Endothelial cell of umbilical vein (primary cell): ENCODE results near the gene TSPEAR. TPM values are rescaled to one million over a fixed set of nuclear protein-coding genes. Genes with fewer than 3 reads are reported as not detected.

Experiments used
- BruUV-seq: library from RNA; stranded (reverse); fragments of 400-500 nt; replicated peaks from 2 replicates; lab custom pipeline; 2021; lab: Mats Ljungman, UMichigan
- CTCF ChIA-PET: fragments of 300-600, 350-600 bp; sonication (Branson Sonifier 250); formaldehyde crosslinking; loops from one replicate; lab custom pipeline; 2021; ENCODE audit warnings: antibody characterized with exemption, inconsistent platforms; lab: Charles Lee
- POLR2A ChIA-PET: fragments of 300-600, 350-600 bp; sonication (Branson Sonifier 250); formaldehyde crosslinking; loops from one replicate; lab custom pipeline; 2021; ENCODE audit warnings: antibody characterized with exemption, inconsistent platforms; lab: Charles Lee
- DNase-seq: peaks from one replicate; pipeline ENCODE4 v3.0.0-alpha.2; 2011; ENCODE audit warnings: low read depth, low spot score
- FAIRE-seq: peaks from 2 replicates; lab custom pipeline; 2011; peaks lifted over from hg19 to GRCh38; lab: Jason Lieb, UNC
- H2AFZ ChIP-seq: 2 replicates; pipeline ENCODE4 v1.6.0; 2012; ENCODE audit warnings: low read depth, low read length, control low read depth, inconsistent platforms
- H3K27ac ChIP-seq: 2 replicates; pipeline ENCODE4 v1.5.1; 2011; ENCODE audit warnings: low read depth, mild to moderate bottlenecking, control low read depth, low read length, moderate library complexity; ENCODE audit not compliant: insufficient read depth
- H3K27me3 ChIP-seq, 2 experiments: 2 replicates each; pipeline versions ENCODE4 v1.6.0 to v1.6.1; 2011; ENCODE audit warnings: low read length in 2 of 2, mixed read lengths in 1 of 2; ENCODE audit not compliant: control insufficient read depth in 2 of 2, insufficient read depth in 2 of 2
- H3K36me3 ChIP-seq, 2 experiments: 2 replicates in 1 of 2; 3 replicates in 1 of 2; pipeline ENCODE4 v1.5.1; 2011; ENCODE audit warnings: low read length in 2 of 2, mild to moderate bottlenecking in 1 of 2, moderate library complexity in 1 of 2; ENCODE audit not compliant: control insufficient read depth in 2 of 2, insufficient read depth in 2 of 2; ENCODE audit errors: extremely low read depth in 1 of 2
- H3K4me1 ChIP-seq: 3 replicates; pipeline ENCODE4 v1.5.1; 2011; ENCODE audit warnings: mild to moderate bottlenecking, low read length; ENCODE audit not compliant: control insufficient read depth, insufficient read depth; ENCODE audit errors: extremely low read depth
- H3K4me2 ChIP-seq: 2 replicates; pipeline ENCODE4 v1.6.1; 2011; ENCODE audit warnings: low read length, control low read depth, mixed read lengths; ENCODE audit not compliant: insufficient read depth
- H3K4me3 ChIP-seq, 3 experiments: fragments of 200-600 bp in 1 of 3; sonication (generic), shearing (Covaris generic) in 1 of 3; replicated peaks in 1 of 3; 2 replicates each; pipeline ENCODE4 v1.5.1; 2011 to 2016; ENCODE audit warnings: control low read depth in 3 of 3, low read length in 3 of 3, mild to moderate bottlenecking in 2 of 3, inconsistent platforms in 1 of 3, low read depth in 1 of 3, moderate library complexity in 1 of 3; ENCODE audit not compliant: insufficient read depth in 1 of 3
- H3K79me2 ChIP-seq: 2 replicates; pipeline ENCODE4 v1.6.0; 2012; ENCODE audit warnings: low read length, inconsistent platforms; ENCODE audit not compliant: control insufficient read depth, insufficient read depth
- H3K9ac ChIP-seq: replicated peaks from 2 replicates; pipeline ENCODE3; 2011; ENCODE audit warnings: low read length, control low read depth; ENCODE audit not compliant: insufficient read depth; ENCODE audit errors: extremely low read depth
- H3K9me1 ChIP-seq: replicated peaks from 3 replicates; pipeline ENCODE4 v1.6.0; 2011; ENCODE audit warnings: mild to moderate bottlenecking, low read length; ENCODE audit not compliant: control insufficient read depth, insufficient read depth; ENCODE audit errors: extremely low read depth
- H3K9me3 ChIP-seq: replicated peaks from 2 replicates; pipeline ENCODE4 v1.5.1; 2012; ENCODE audit warnings: low read length, inconsistent platforms; ENCODE audit not compliant: control insufficient read depth, insufficient read depth
- H4K20me1 ChIP-seq: replicated peaks from 2 replicates; pipeline ENCODE3; 2011; ENCODE audit warnings: mild to moderate bottlenecking, low read length; ENCODE audit not compliant: control insufficient read depth, insufficient read depth; ENCODE audit errors: extremely low read depth
- CTCF ChIP-seq, 2 donors: IDR thresholded peaks; 1 replicate in 1 of 2; 2 replicates in 1 of 2; pipeline ENCODE4 v1.5.1; 2011; ENCODE audit warnings: low read length in 2 of 2, mild to moderate bottlenecking in 2 of 2, moderate library complexity in 2 of 2, control low read depth in 1 of 2, inconsistent platforms in 1 of 2, low read depth in 1 of 2; ENCODE audit not compliant: insufficient read depth in 1 of 2; ENCODE audit errors: extremely low read depth in 1 of 2
- EZH2 ChIP-seq: IDR thresholded peaks from 2 replicates; pipeline ENCODE4 v1.6.1; 2012; ENCODE audit warnings: borderline replicate concordance, low read depth, mild to moderate bottlenecking, moderate library complexity, low read length, inconsistent platforms; ENCODE audit not compliant: severe bottlenecking
- FOS ChIP-seq: IDR thresholded peaks from 2 replicates; pipeline ENCODE4 v1.6.1; 2011; ENCODE audit warnings: mild to moderate bottlenecking, low read length, moderate library complexity, borderline replicate concordance; ENCODE audit not compliant: insufficient read depth
- GATA2 ChIP-seq: IDR thresholded peaks from 2 replicates; pipeline ENCODE4 v1.7.0; 2011; ENCODE audit warnings: low read depth, mild to moderate bottlenecking, moderate library complexity, mixed read lengths, low read length; ENCODE audit not compliant: insufficient read length, insufficient read depth
- JUN ChIP-seq: IDR thresholded peaks from 2 replicates; pipeline ENCODE4 v1.6.1; 2011; ENCODE audit warnings: borderline replicate concordance, low read depth; ENCODE audit not compliant: insufficient read length, insufficient read depth
- MAX ChIP-seq: IDR thresholded peaks from 2 replicates; pipeline ENCODE4 v1.6.1; 2011; ENCODE audit not compliant: insufficient read depth, insufficient read length
- MYC ChIP-seq: IDR thresholded peaks from one replicate; pipeline ENCODE4 v1.6.1; 2011; ENCODE audit warnings: mild to moderate bottlenecking, low read depth, low read length
- POLR2A ChIP-seq: IDR thresholded peaks from 2 replicates; pipeline ENCODE4 v1.6.1; 2012; ENCODE audit warnings: low read depth, mild to moderate bottlenecking, control low read depth, low read length
- POLR2AphosphoS5 ChIP-seq: IDR thresholded peaks from 2 replicates; pipeline ENCODE4 v1.6.1; 2012; ENCODE audit warnings: low read depth, mild to moderate bottlenecking, control low read depth, low read length, moderate library complexity; ENCODE audit not compliant: insufficient read depth
- dilution Hi-C: fragments of 300-500 bp; cut with MboI; formaldehyde crosslinking; loops from one replicate; pipeline ENCODE4 v1.15.0; 2019; ENCODE audit warnings: low sequenced_read_pairs; ENCODE audit not compliant: extremely low pct_ligation_motif_present
- intact Hi-C: fragments of 100-400 bp; cut with micrococcal nuclease; formaldehyde crosslinking; loops from one replicate; pipeline ENCODE4 v1.10.0; 2022
- polyA plus RNA-seq, 4 experiments: library from polyadenylated mRNA; depleted of rRNA in 3 of 4; stranded (reverse) in 3 of 4; unstranded in 1 of 4; fragments of >200 nt; gene quantifications; 2 replicates each; pipeline versions ENCODE4 v1.2.1 to v1.2.3, GENCODE V29; 2011 to 2012; ENCODE audit warnings: missing spikeins in 1 of 4
- total RNA-seq: library from RNA; stranded (reverse); gene quantifications from 2 replicates; pipeline ENCODE4 v1.2.3, GENCODE V29; 2021

The TSPEAR gene
- total and polyA plus RNA-seq, 2 donors (not counting 3 experiments of a cell fraction or from before 2014, with no cell fraction given) = 0.01 TPM; not detected in 1

GRCh38 chr21:44626262-44626661 lies 85.1 kb downstream of the TSPEAR start:
- Histone ChIP-seq H3K27me3 (no peaks in the 10 kb centered on the region), H3K79me2 (no peaks in the 10 kb centered on the region), H3K4me1 (no peaks in the 10 kb centered on the region), H3K27ac (no peak overlapping the region), H3K4me3 (no peak overlapping the region), H4K20me1 (no peaks in the 10 kb centered on the region), H3K4me2 (no peak overlapping the region), H3K9me1 (no peaks in the 10 kb centered on the region), H2AFZ (no peak overlapping the region), H3K9me3 (no peaks in the 10 kb centered on the region), H3K36me3 (no peaks in the 10 kb centered on the region), H3K9ac (no peak overlapping the region)
- ChIA-PET CTCF (no interaction called here), POLR2A (no interaction called here)
- TF ChIP-seq GATA2 = no peak
- TF ChIP-seq FOS = no peak
- TF ChIP-seq JUN = no peak
- no peak for TF ChIP-seq POLR2A
- TF ChIP-seq EZH2 = no peak
- FAIRE-seq (no peak), DNase-seq (no peak)
- dilution Hi-C loops (no loop called here), intact Hi-C loops (no loop called here)
- BruUV-seq = no TSS peak

GRCh38 chr21:44625756-44626155 lies 85.6 kb downstream of the TSPEAR start:
- no peak overlapping the region for H3K9ac ChIP-seq
- TF ChIP-seq MAX = no peak
- no peak for TF ChIP-seq JUN
- TF ChIP-seq MYC = no peak
- TF ChIP-seq GATA2 = no peak
- no peak for TF ChIP-seq POLR2A
- no peak for TF ChIP-seq FOS
- no peak for TF ChIP-seq EZH2
- no peak for TF ChIP-seq CTCF (IDR thresholded peaks at IDR 0.05; ENCODE audit: extremely low read depth in 1 of 2, insufficient read depth in 1 of 2, low read depth in 1 of 2, low read length in 2 of 2)
- TF ChIP-seq POLR2AphosphoS5 = no peak
- intact Hi-C loops (no loop called here), dilution Hi-C loops (no loop called here)
- BruUV-seq = no TSS peak
- DNase-seq (no peak), FAIRE-seq (no peak)
- H3K9me1 ChIP-seq = no peaks in the 10 kb centered on the region
- no peaks in the 10 kb centered on the region for H3K27me3 ChIP-seq
- no peak overlapping the region for H2AFZ ChIP-seq
- H3K79me2 ChIP-seq = no peaks in the 10 kb centered on the region
- H3K4me1 ChIP-seq = no peaks in the 10 kb centered on the region
- ChIA-PET CTCF (no interaction called here), POLR2A (no interaction called here)
- no peaks in the 10 kb centered on the region for H3K9me3 ChIP-seq
- no peak overlapping the region for H3K4me3 ChIP-seq
- no peaks in the 10 kb centered on the region for H3K36me3 ChIP-seq
- H3K27ac ChIP-seq = no peak overlapping the region
- H4K20me1 ChIP-seq = no peaks in the 10 kb centered on the region
- H3K4me2 ChIP-seq = no peak overlapping the region
